Mucosa of rectum (tissue), 2 donors: ENCODE data around the gene BICD1.

Experiments used
- H3K27ac ChIP-seq, 2 donors: one replicate each; pipeline ENCODE4 v1.7.0; 2013; ENCODE audit warnings: inconsistent platforms in 2 of 2, low read depth in 2 of 2, low read length in 2 of 2
- H3K27me3 ChIP-seq, 2 donors: one replicate each; pipeline ENCODE4 v1.7.0; 2013; ENCODE audit warnings: low read length in 2 of 2; ENCODE audit not compliant: control insufficient read depth in 2 of 2, insufficient read depth in 2 of 2
- H3K36me3 ChIP-seq, 2 donors: one replicate each; pipeline ENCODE4 v1.7.0; 2013; ENCODE audit warnings: low read length in 2 of 2; ENCODE audit not compliant: control insufficient read depth in 2 of 2, insufficient read depth in 2 of 2
- H3K4me1 ChIP-seq, 2 donors: one replicate each; pipeline ENCODE4 v1.7.0; 2013; ENCODE audit warnings: low read length in 2 of 2, mild to moderate bottlenecking in 1 of 2; ENCODE audit not compliant: control insufficient read depth in 2 of 2, insufficient read depth in 2 of 2
- H3K4me3 ChIP-seq, 2 donors: one replicate each; pipeline ENCODE4 v1.7.0; 2013; ENCODE audit warnings: low read length in 2 of 2
- H3K9ac ChIP-seq, 2 donors: one replicate each; pipeline ENCODE4 v1.7.0; 2013; ENCODE audit warnings: low read length in 2 of 2, low read depth in 1 of 2, mild to moderate bottlenecking in 1 of 2
- H3K9me3 ChIP-seq, 2 donors: one replicate each; pipeline ENCODE4 v1.7.0; 2013; ENCODE audit warnings: low read length in 2 of 2; ENCODE audit not compliant: control insufficient read depth in 2 of 2
- donor health status: healthy.
- donor health status: Normal muscosa, but diverticular disease.

BICD1 gene

GRCh38 chr12:32155041-32155440, 48.4 kb downstream of the BICD1 start:
- H3K9me3 ChIP-seq: no peaks in the 10 kb centered on the region
- no peaks in the 10 kb centered on the region for H3K36me3 ChIP-seq
- no peaks in the 10 kb centered on the region for H3K4me1 ChIP-seq
- no peak overlapping the region for H3K9ac ChIP-seq
- no peak overlapping the region for H3K4me3 ChIP-seq
- H3K27me3 ChIP-seq: no peaks in the 10 kb centered on the region
- no peak overlapping the region for H3K27ac ChIP-seq

- Histone ChIP-seq H3K36me3 (no peaks in the 10 kb centered on the region), H3K9ac (no peak overlapping the region), H3K27me3 (no peaks in the 10 kb centered on the region)
These were observed 49.4 kb downstream of the BICD1 start for GRCh38 chr12:32155961-32156529.

GRCh38 chr12:32158525-32158924, 51.9 kb downstream of the BICD1 start:
- Histone ChIP-seq H3K27me3 (no peaks in the 10 kb centered on the region), H3K9ac (no peak overlapping the region), H3K4me3 (no peak overlapping the region), H3K9me3 (no peaks in the 10 kb centered on the region), H3K36me3 (no peaks in the 10 kb centered on the region), H3K4me1 (no peaks in the 10 kb centered on the region), H3K27ac (no peak overlapping the region)

More at GRCh38 chr12:32155961-32156529, 49.4 kb downstream of the BICD1 start:
- Histone ChIP-seq H3K4me3 (no peak overlapping the region), H3K4me1 (no peaks in the 10 kb centered on the region), H3K27ac (no peak overlapping the region), H3K9me3 (no peaks in the 10 kb centered on the region)

- Histone ChIP-seq H3K4me3 (no peak overlapping the region), H3K9ac (no peak overlapping the region), H3K36me3 (no peaks in the 10 kb centered on the region), H3K27ac (no peak overlapping the region), H3K4me1 (no peaks in the 10 kb centered on the region), H3K9me3 (no peaks in the 10 kb centered on the region), H3K27me3 (no peaks in the 10 kb centered on the region)
These were observed 52.7 kb downstream of the BICD1 start for GRCh38 chr12:32159381-32159780.

GRCh38 chr12:32159925-32160324, 53.3 kb downstream of the BICD1 start:
- Histone ChIP-seq H3K4me3 (no peak overlapping the region), H3K36me3 (no peaks in the 10 kb centered on the region), H3K9ac (no peak overlapping the region), H3K27ac (no peak overlapping the region), H3K4me1 (no peaks in the 10 kb centered on the region), H3K27me3 (no peaks in the 10 kb centered on the region), H3K9me3 (no peaks in the 10 kb centered on the region)

- Histone ChIP-seq H3K9ac (no peak overlapping the region), H3K4me3 (no peak overlapping the region), H3K36me3 (no peaks in the 10 kb centered on the region), H3K27me3 (no peaks in the 10 kb centered on the region), H3K4me1 (no peaks in the 10 kb centered on the region), H3K27ac (no peak overlapping the region), H3K9me3 (no peaks in the 10 kb centered on the region)
These were observed 54.4 kb downstream of the BICD1 start for GRCh38 chr12:32161058-32161457.

- no peaks in the 10 kb centered on the region for H3K27me3 ChIP-seq
- H3K9me3 ChIP-seq: no peaks in the 10 kb centered on the region
- no peaks in the 10 kb centered on the region for H3K36me3 ChIP-seq
- H3K4me3 ChIP-seq: no peak overlapping the region
- H3K4me1 ChIP-seq: no peaks in the 10 kb centered on the region
- H3K27ac ChIP-seq: no peak overlapping the region
- no peak overlapping the region for H3K9ac ChIP-seq
These were observed 56.9 kb downstream of the BICD1 start for GRCh38 chr12:32163596-32163995.

- Histone ChIP-seq H3K4me3 (no peak overlapping the region), H3K9ac (no peak overlapping the region), H3K4me1 (no peaks in the 10 kb centered on the region), H3K27ac (no peak overlapping the region), H3K36me3 (no peaks in the 10 kb centered on the region), H3K9me3 (no peaks in the 10 kb centered on the region), H3K27me3 (no peaks in the 10 kb centered on the region)
These were observed 59.9 kb downstream of the BICD1 start for GRCh38 chr12:32166510-32166909.

GRCh38 chr12:32170437-32170998, 63.9 kb downstream of the BICD1 start:
- Histone ChIP-seq H3K4me3 (no peak overlapping the region), H3K27me3 (no peaks in the 10 kb centered on the region), H3K9me3 (no peaks in the 10 kb centered on the region), H3K27ac (no peak overlapping the region), H3K36me3 (no peaks in the 10 kb centered on the region), H3K4me1 (no peaks in the 10 kb centered on the region), H3K9ac (no peak overlapping the region)

- no peak overlapping the region for H3K27ac ChIP-seq
- H3K27me3 ChIP-seq: no peaks in the 10 kb centered on the region
- H3K9ac ChIP-seq: no peak overlapping the region
- no peaks in the 10 kb centered on the region for H3K9me3 ChIP-seq
- H3K4me1 ChIP-seq: no peaks in the 10 kb centered on the region
- no peaks in the 10 kb centered on the region for H3K36me3 ChIP-seq
- no peak overlapping the region for H3K4me3 ChIP-seq
These were observed 64.6 kb downstream of the BICD1 start for GRCh38 chr12:32171211-32171610.
